Stimulated activated CD4-positive, alpha-beta T cell treated with anti-CD3 and anti-CD28 coated beads, Interleukin-4, amount 100 ng/mL, for 24 hours (primary cell): ENCODE data around the gene ZNF787.
"Not testable (repeated sequence)": the region's sequence is repeated elsewhere in the genome, so short reads cannot be mapped to it uniquely, and the experiment has no call there.

Experiments
- DNase-seq: peaks from one replicate; pipeline ENCODE4 v3.0.0-alpha.2; 2020

The ZNF787 gene

GRCh38 chr19:56103027-56103614 is 18.0 kb downstream of the ZNF787 start:
- DNase-seq, result no peak

- DNase-seq, result no peak
Observed at GRCh38 chr19:56101746-56102535, 19.2 kb downstream of the ZNF787 start.

- no peak for DNase-seq
Observed at GRCh38 chr19:56101095-56101494, 20.0 kb downstream of the ZNF787 start.

- DNase-seq, result no peak
Observed at GRCh38 chr19:56099638-56100539, 21.2 kb downstream of the ZNF787 start.

GRCh38 chr19:56098731-56099568 is 22.1 kb downstream of the ZNF787 start:
- DNase-seq, result no peak

GRCh38 chr19:56098237-56098636 is 22.9 kb downstream of the ZNF787 start:
- DNase-seq, result not testable (repeated sequence)

GRCh38 chr19:56097776-56098175 is 23.3 kb downstream of the ZNF787 start:
- DNase-seq, result no peak

- DNase-seq, result no peak
Observed at GRCh38 chr19:56097306-56097705, 23.8 kb downstream of the ZNF787 start.

GRCh38 chr19:56096665-56097064 is 24.4 kb downstream of the ZNF787 start:
- DNase-seq, result no peak

- DNase-seq, result no peak
Observed at GRCh38 chr19:56094449-56094848, 26.6 kb downstream of the ZNF787 start.

- no peak for DNase-seq
Observed at GRCh38 chr19:56092685-56093631, 28.1 kb downstream of the ZNF787 start.

- no peak for DNase-seq
Observed at GRCh38 chr19:56091751-56092546, 29.1 kb downstream of the ZNF787 start.

GRCh38 chr19:56091066-56091490 is 30.0 kb downstream of the ZNF787 start:
- no peak for DNase-seq

- no peak for DNase-seq
Observed at GRCh38 chr19:56089344-56089743, 31.8 kb downstream of the ZNF787 start.

GRCh38 chr19:56088497-56089215 is 32.4 kb downstream of the ZNF787 start:
- DNase-seq, result no peak

- no peak for DNase-seq
Observed at GRCh38 chr19:56087647-56088496, 33.2 kb downstream of the ZNF787 start.

- no peak for DNase-seq
Observed at GRCh38 chr19:56086671-56087430, 34.2 kb downstream of the ZNF787 start.
